Endothelial cell of umbilical vein (primary cell): ENCODE results near the gene DOCK8.

ENCODE experiments used
- EZH2 ChIP-seq: IDR thresholded peaks from 2 replicates; pipeline ENCODE4 v1.6.1; 2012; ENCODE audit warnings: borderline replicate concordance, low read depth, mild to moderate bottlenecking, moderate library complexity, low read length, inconsistent platforms; ENCODE audit not compliant: severe bottlenecking
- FOS ChIP-seq: IDR thresholded peaks from 2 replicates; pipeline ENCODE4 v1.6.1; 2011; ENCODE audit warnings: mild to moderate bottlenecking, low read length, moderate library complexity, borderline replicate concordance; ENCODE audit not compliant: insufficient read depth
- GATA2 ChIP-seq: IDR thresholded peaks from 2 replicates; pipeline ENCODE4 v1.7.0; 2011; ENCODE audit warnings: low read depth, mild to moderate bottlenecking, moderate library complexity, mixed read lengths, low read length; ENCODE audit not compliant: insufficient read length, insufficient read depth
- JUN ChIP-seq: IDR thresholded peaks from 2 replicates; pipeline ENCODE4 v1.6.1; 2011; ENCODE audit warnings: borderline replicate concordance, low read depth; ENCODE audit not compliant: insufficient read length, insufficient read depth
- MYC ChIP-seq: IDR thresholded peaks from one replicate; pipeline ENCODE4 v1.6.1; 2011; ENCODE audit warnings: mild to moderate bottlenecking, low read depth, low read length
- POLR2A ChIP-seq: IDR thresholded peaks from 2 replicates; pipeline ENCODE4 v1.6.1; 2012; ENCODE audit warnings: low read depth, mild to moderate bottlenecking, control low read depth, low read length
- POLR2AphosphoS5 ChIP-seq: IDR thresholded peaks from 2 replicates; pipeline ENCODE4 v1.6.1; 2012; ENCODE audit warnings: low read depth, mild to moderate bottlenecking, control low read depth, low read length, moderate library complexity; ENCODE audit not compliant: insufficient read depth
- TF ChIP-seq, protein P1 (sequence below), 2 donors: IDR thresholded peaks; 1 replicate in 1 of 2; 2 replicates in 1 of 2; pipeline ENCODE4 v1.5.1; 2011; ENCODE audit warnings: low read length in 2 of 2, mild to moderate bottlenecking in 2 of 2, moderate library complexity in 2 of 2, control low read depth in 1 of 2, inconsistent platforms in 1 of 2, low read depth in 1 of 2; ENCODE audit not compliant: insufficient read depth in 1 of 2; ENCODE audit errors: extremely low read depth in 1 of 2
- TF ChIP-seq, protein P2 (sequence below): IDR thresholded peaks from 2 replicates; pipeline ENCODE4 v1.6.1; 2011; ENCODE audit not compliant: insufficient read depth, insufficient read length

DNA sequence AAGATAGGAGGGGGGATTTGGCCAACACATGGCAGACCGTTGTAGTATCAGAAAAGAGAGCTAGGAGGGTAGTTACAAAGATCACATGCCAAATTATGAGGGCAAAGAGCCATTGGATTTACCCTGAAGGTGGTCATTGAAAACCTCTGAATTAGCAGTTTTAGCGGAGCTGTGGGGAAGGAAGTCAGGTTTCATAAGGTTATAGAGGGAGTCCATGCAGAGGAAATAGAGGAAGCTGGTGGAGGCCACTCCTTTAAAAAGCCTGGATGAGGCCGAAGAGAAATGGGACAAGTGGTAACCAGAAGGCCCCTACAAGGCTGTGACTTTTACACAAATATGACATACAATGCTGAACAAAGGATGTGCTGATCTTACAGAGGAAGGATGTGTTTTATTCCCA is 13.2 kb downstream of the DOCK8 start:
- no peak for TF ChIP-seq POLR2A
- TF ChIP-seq, protein P1, sequence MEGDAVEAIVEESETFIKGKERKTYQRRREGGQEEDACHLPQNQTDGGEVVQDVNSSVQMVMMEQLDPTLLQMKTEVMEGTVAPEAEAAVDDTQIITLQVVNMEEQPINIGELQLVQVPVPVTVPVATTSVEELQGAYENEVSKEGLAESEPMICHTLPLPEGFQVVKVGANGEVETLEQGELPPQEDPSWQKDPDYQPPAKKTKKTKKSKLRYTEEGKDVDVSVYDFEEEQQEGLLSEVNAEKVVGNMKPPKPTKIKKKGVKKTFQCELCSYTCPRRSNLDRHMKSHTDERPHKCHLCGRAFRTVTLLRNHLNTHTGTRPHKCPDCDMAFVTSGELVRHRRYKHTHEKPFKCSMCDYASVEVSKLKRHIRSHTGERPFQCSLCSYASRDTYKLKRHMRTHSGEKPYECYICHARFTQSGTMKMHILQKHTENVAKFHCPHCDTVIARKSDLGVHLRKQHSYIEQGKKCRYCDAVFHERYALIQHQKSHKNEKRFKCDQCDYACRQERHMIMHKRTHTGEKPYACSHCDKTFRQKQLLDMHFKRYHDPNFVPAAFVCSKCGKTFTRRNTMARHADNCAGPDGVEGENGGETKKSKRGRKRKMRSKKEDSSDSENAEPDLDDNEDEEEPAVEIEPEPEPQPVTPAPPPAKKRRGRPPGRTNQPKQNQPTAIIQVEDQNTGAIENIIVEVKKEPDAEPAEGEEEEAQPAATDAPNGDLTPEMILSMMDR (IDR thresholded peaks at IDR 0.05; ENCODE audit: extremely low read depth in 1 of 2, insufficient read depth in 1 of 2, low read depth in 1 of 2, low read length in 2 of 2), result no peak
- TF ChIP-seq EZH2, result no peak
- TF ChIP-seq, protein P2, sequence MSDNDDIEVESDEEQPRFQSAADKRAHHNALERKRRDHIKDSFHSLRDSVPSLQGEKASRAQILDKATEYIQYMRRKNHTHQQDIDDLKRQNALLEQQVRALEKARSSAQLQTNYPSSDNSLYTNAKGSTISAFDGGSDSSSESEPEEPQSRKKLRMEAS, result no peak
- no peak for TF ChIP-seq POLR2AphosphoS5
- TF ChIP-seq FOS, result no peak
- no peak for TF ChIP-seq GATA2
- no peak for TF ChIP-seq MYC
- no peak for TF ChIP-seq JUN
